ENCODE results near the gene TOMM6.

TOMM6 gene

DNA sequence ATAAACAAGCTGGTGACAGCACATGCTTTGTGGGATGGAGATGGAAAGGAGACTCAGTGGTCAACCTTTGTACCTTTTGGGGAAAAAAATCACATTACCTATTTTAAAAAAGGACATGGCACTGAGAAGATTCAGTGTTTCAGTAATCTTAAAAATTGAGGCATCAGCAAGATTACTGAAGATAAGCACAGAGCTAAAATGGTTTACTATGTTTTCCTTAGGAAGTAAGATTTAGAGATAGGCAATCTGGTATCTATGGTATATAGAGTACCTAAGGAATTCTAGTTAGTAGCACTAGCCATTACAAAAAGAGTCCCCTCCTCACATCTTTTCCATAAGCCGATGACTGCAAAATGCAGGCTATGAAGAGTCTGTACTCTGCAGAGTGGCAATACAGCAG, 35.7 kb downstream of the TOMM6 start:
- no peaks in the 10 kb centered on the region for H3K36me3 Mint-ChIP-seq
- H3K27ac Mint-ChIP-seq: no peak overlapping the region
- no peaks in the 10 kb centered on the region for H3K4me1 Mint-ChIP-seq
- H3K27me3 Mint-ChIP-seq: no peaks in the 10 kb centered on the region
- no peak overlapping the region for H3K4me3 Mint-ChIP-seq
- no peaks in the 10 kb centered on the region for H3K9me3 Mint-ChIP-seq

DNA sequence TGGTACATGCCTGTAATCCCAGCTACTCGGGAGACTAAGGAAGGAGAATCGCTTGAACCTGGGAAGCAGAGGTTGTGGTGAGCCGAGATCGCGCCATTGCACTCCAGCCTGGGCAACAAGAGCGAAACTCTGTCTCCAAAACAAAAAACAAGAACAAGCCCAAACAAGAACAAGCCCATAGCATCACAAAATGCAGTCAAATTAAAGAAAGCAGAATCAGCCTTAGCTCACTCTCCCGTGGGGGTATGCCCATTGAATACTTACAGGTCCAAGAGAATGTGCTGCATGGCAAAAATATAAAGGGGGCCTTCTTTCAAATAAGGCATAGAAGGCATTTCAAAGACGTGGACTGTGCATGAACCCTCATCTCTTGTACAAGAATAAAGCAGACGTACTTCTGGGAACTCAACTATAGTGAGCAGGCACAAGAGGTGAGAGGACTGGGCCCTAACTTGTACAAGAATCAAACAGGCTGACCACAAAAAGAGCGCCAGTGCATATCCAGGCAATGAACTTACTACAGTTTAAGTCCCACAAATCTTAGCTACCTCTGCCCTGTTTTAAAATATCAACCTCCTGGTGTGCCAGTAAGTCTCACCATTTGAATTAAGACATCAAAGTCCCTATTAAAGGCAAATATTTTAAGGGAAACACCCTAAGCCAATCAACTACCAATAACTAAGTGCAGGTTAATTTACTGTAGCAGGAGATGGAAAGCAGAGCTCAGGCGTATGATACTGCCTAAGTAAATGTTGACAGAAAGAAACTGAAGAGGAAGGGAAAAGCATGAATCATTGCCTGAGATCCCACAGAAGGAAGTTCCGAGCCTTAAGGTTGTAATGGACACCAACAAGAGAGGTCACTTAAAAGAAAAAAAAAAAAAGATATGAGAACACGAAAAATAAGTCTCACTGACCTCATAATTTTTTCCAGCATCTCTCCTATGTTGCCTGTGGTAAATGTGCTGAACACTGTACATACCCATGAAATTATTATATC, 37.4 kb downstream of the TOMM6 start:
- Mint-ChIP-seq H3K27ac (no peak overlapping the region), H3K9me3 (no peaks in the 10 kb centered on the region), H3K36me3 (no peaks in the 10 kb centered on the region), H3K4me3 (no peak overlapping the region), H3K27me3 (no peaks in the 10 kb centered on the region), H3K4me1 (no peaks in the 10 kb centered on the region)

DNA sequence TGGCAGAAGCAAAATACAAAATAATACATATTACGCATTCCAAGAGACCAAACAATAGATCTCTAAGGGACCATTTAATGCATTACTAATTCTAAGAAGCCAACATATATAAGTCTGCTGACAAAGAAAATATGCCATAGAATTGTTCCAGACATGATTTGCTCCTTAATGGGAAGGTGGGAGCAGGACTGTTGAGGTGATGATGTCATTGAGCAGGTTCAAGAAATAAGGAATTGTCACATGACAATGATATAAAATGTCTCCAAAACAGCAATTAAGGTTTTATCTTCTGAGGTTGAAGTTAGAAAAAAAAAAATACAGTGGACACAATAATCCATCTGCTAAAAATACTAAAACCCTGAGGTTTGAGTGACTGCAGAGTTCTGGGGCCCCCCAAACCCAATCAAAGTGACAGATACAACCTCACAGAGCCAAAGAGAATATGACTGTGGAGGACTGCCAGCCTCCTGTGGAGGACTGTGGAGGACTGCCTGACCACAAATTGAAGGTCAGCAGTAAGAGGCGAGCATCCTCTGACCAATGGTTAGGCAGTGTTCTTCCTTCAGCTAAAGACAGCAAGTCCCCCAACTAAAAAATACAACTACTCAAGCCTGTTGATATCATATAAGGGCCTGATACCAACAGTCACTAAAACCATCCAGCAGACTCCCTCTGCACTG, 39.0 kb downstream of the TOMM6 start:
- no peak overlapping the region for H3K4me3 Mint-ChIP-seq
- no peaks in the 10 kb centered on the region for H3K36me3 Mint-ChIP-seq
- no peaks in the 10 kb centered on the region for H3K27me3 Mint-ChIP-seq
- no peak overlapping the region for H3K27ac Mint-ChIP-seq
- no peaks in the 10 kb centered on the region for H3K4me1 Mint-ChIP-seq
- no peaks in the 10 kb centered on the region for H3K9me3 Mint-ChIP-seq

DNA sequence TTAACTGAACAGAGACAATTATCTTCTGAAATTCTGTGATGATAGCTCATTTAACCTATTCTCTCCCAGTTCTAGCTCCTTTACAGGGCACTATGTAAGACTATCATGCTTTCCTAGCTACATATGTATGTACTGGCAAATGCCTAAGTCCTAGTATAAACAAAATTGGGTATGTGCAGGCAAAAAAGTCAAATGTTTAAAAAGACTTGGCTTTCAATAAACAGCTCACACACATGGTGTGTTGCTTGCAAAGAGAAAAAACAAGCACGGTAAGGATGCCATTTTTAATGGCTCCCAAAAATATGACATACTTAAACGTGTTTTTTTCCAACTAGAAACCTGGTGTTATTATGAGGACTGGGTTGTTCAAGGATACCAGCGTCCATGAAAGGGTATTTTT, 44.8 kb downstream of the TOMM6 start:
- H3K27ac Mint-ChIP-seq: no peak overlapping the region
- H3K4me1 Mint-ChIP-seq: no peaks in the 10 kb centered on the region
- no peaks in the 10 kb centered on the region for H3K27me3 Mint-ChIP-seq
- no peaks in the 10 kb centered on the region for H3K9me3 Mint-ChIP-seq
- H3K4me3 Mint-ChIP-seq: no peak overlapping the region
- H3K36me3 Mint-ChIP-seq: peaks cover under 1% of the 10 kb centered on the region

DNA sequence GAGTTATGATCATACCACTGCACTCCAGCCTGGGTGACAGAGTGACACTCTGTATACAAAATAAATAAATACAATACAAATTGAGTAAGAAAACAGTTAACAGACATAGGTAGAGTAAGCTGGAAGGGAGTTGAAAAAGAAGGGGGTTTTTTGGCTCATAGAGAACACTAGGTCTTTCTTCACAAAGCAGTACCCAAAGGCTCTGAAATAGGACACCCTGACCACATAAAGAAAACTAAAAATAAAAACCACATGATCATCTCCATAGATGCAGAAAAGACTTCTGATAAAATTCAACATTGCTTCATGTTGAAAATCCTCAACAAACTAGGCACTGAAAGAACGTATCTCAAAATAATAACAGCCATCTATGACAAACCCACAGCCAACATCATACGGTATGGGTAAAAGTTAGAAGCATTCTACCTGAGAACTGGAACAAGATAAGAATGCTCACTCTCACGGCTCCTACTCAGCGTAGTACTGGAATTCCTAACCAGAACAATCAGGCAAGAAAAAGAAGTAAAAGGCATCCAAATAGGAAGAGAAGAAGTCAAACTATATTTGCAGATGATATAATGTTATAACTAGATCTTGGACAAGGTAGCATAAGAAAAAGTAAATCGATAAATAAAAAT, 48.6 kb downstream of the TOMM6 start:
- Mint-ChIP-seq H3K4me3 (no peak overlapping the region), H3K36me3 (peaks cover 1% of the 10 kb centered on the region), H3K4me1 (no peaks in the 10 kb centered on the region), H3K27ac (no peak overlapping the region), H3K9me3 (no peaks in the 10 kb centered on the region), H3K27me3 (no peaks in the 10 kb centered on the region)

DNA sequence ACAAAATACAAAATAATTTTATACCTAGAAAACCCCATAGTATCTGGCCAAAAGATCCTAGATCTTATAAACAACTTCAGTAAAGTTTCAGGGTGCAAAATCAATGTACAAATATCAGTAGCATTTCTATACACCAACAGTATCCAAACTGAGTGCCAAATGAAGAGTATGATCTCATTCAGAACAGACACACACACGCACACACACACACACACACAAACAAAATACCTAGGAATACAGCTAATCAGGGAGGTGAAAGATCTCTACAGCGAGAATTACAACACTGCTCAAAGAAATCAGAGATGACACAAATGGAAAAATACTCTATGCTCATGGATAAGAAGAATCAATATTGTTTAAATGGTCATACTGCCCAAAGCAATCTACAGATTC, 49.2 kb downstream of the TOMM6 start:
- H3K27me3 Mint-ChIP-seq: no peaks in the 10 kb centered on the region
- H3K27ac Mint-ChIP-seq: no peak overlapping the region
- no peaks in the 10 kb centered on the region for H3K4me1 Mint-ChIP-seq
- H3K36me3 Mint-ChIP-seq: peaks cover 1% of the 10 kb centered on the region
- no peak overlapping the region for H3K4me3 Mint-ChIP-seq
- no peaks in the 10 kb centered on the region for H3K9me3 Mint-ChIP-seq
